Testis (tissue), 3 donors: ENCODE measurements around the gene LPIN1. TPM values are rescaled to one million over a fixed set of nuclear protein-coding genes. Genes with fewer than 3 reads are reported as not detected.
A peak's percentile ranks its signal among the peaks of the same experiment; 100 is the strongest.

Source experiments
- DNase-seq: peaks from one replicate; pipeline ENCODE4 v3.0.0-alpha.2; 2019
- H3K27ac ChIP-seq, 2 donors: fragments of 200-600 bp; sonication (generic); one replicate each; pipeline ENCODE4 v1.5.1; 2019
- H3K27me3 ChIP-seq: fragments of 200-600 bp; sonication (generic); one replicate; pipeline ENCODE4 v1.5.1; 2019
- H3K36me3 ChIP-seq: fragments of 200-600 bp; sonication (generic); one replicate; pipeline ENCODE4 v1.5.1; 2017; ENCODE audit warnings: low read depth; ENCODE audit errors: missing control alignments
- H3K4me1 ChIP-seq: fragments of 200-600 bp; sonication (generic); one replicate; pipeline ENCODE4 v1.5.1; 2019
- H3K4me3 ChIP-seq, 2 donors: fragments of 200-600 bp; sonication (generic); one replicate each; pipeline ENCODE4 v1.5.1; 2017 to 2019
- H3K9me3 ChIP-seq: fragments of 200-600 bp; sonication (generic); one replicate; pipeline ENCODE4 v1.5.1; 2017
- CTCF ChIP-seq, 3 experiments: fragments of 450-650 bp in 2 of 3; fragments of 200-600 bp in 1 of 3; sonication (generic) in 1 of 3; IDR thresholded peaks; one replicate each; pipeline ENCODE4 v1.5.1; 2016 to 2019; ENCODE audit warnings: antibody characterized with exemption in 3 of 3, mild to moderate bottlenecking in 2 of 3, moderate library complexity in 1 of 3
- POLR2A ChIP-seq: fragments of 450-650 bp; IDR thresholded peaks from one replicate; pipeline ENCODE4 v1.6.1; 2017; ENCODE audit warnings: antibody characterized with exemption, mild to moderate bottlenecking, moderate library complexity
- WGBS, 2 donors: methylation state at CpG; one replicate each; pipeline ENCODE4 v1.1.5; 2018; 5-methylcytosine and 5-hydroxymethylcytosine counted together
- intact Hi-C: fragments of 100-400 bp; cut with DNase I; formaldehyde crosslinking; loops from one replicate; pipeline ENCODE4 v1.15.1; 2023; ENCODE audit warnings: low total_unique reads
- polyA plus RNA-seq: library from polyadenylated mRNA; stranded (reverse); fragments of 350-450 nt; fragmentation: Illumina TruSeq; extraction: RNeasy Lipid Tissue Mini Kit (QIAGEN cat#74804); gene quantifications from one replicate; pipeline ENCODE4 v1.2.3, GENCODE V29; 2014; ENCODE audit warnings: low read depth, low replicate concordance; ENCODE audit not compliant: insufficient read depth
- total RNA-seq, 2 donors: library from RNA; depleted of rRNA; stranded (reverse); fragments of >200 nt; gene quantifications; one replicate each; pipeline ENCODE4 v1.2.3, GENCODE V29; 2016

Gene LPIN1
- total and polyA plus RNA-seq, 3 donors from 2014 or later, result 90.0 to 198 (median 169) TPM

GRCh38 chr2:11698009-11698922 is 48.2 kb upstream of the LPIN1 start:
- TF ChIP-seq CTCF (IDR thresholded peaks at IDR 0.05) (no peak), POLR2A (no peak)
- intact Hi-C loops, result loop anchor here (2.0 kb wide), 1 partner anchor 53 kb away; no protein-coding TSS in a partner anchor
- Histone ChIP-seq H3K4me3 (no peak overlapping the region), H3K9me3 (no peaks in the 10 kb centered on the region), H3K4me1 (peaks cover 24% of the 10 kb centered on the region), H3K36me3 (no peaks in the 10 kb centered on the region), H3K27ac (peak overlapping the region; percentile 65 to 92), H3K27me3 (no peaks in the 10 kb centered on the region)
- peak; percentile 89 for DNase-seq
- 41 to 45% methylated on average over 14 to 24 of the region's 24 CpGs for WGBS, 2 donors

DNA sequence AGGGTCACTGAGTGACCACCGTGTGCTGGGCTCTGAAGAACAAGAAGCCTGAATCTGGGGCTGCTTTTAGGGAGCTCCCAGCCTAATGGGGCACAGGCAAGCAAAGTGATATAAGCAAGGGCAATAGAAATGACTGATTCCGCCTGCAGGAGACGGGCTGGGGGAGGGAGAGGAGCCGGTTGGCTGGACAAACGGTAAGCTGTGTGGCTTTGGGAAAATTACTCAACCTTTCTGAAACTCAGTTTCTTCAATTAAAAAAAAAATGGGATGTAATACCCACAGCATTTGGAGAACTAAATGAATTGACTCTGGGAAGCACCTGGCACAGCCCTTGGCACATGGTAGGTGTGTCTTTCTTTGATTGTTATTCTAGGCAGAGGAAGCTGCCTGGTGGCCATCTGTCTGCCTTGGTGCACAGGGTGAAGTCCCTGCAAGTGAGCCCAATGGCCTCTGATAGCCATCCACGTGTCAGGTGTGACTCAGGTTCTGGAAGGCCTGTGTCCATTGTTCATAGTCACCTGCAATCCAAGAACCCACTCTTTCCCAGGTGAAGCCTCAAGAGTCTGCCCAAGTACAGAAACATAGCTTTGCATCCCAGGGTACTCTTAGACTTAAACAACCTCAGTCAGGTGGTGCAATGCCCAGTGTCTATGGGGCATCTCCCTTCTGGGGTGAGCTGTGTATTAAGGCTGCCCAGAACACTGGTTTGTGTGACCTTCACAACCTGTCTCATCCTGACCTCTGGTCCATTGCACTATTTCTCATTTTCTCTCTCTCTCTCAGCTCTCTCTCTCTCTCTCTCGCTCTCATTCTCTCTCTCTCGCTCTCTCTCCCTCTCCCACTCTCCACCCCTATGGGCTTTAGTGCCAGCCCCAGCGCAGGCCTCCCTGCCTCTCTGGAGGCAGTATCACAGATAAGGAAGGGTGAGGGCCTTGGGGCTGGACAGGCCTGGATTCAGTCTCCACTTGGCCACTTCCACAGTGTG is 46.5 kb upstream of the LPIN1 start:
- 74 to 80% methylated on average over 9 of the region's 9 CpGs for WGBS, 2 donors
- H3K27ac ChIP-seq, result peak overlapping the region in 1 of 2 donors; percentile 55
- TF ChIP-seq CTCF (IDR thresholded peaks at IDR 0.05) (no peak), POLR2A (no peak)
- no peaks in the 10 kb centered on the region for H3K36me3 ChIP-seq
- intact Hi-C loops, result loop anchor here (2.0 kb wide), 1 partner anchor 51 kb away; no protein-coding TSS in a partner anchor
- no peak for DNase-seq
- H3K9me3 ChIP-seq, result no peaks in the 10 kb centered on the region
- no peak overlapping the region for H3K4me3 ChIP-seq
- H3K4me1 ChIP-seq, result peaks cover 24% of the 10 kb centered on the region
- H3K27me3 ChIP-seq, result no peaks in the 10 kb centered on the region

GRCh38 chr2:11701206-11701605 is 45.2 kb upstream of the LPIN1 start:
- TF ChIP-seq POLR2A (no peak), CTCF (IDR thresholded peaks at IDR 0.05) (no peak)
- no peaks in the 10 kb centered on the region for H3K36me3 ChIP-seq
- no peak overlapping the region for H3K4me3 ChIP-seq
- H3K4me1 ChIP-seq, result peaks cover 24% of the 10 kb centered on the region
- no peak for DNase-seq
- intact Hi-C loops, result no loop called here
- no peak overlapping the region for H3K27ac ChIP-seq
- H3K27me3 ChIP-seq, result no peaks in the 10 kb centered on the region
- no peaks in the 10 kb centered on the region for H3K9me3 ChIP-seq
- WGBS, 2 donors, result 86 to 98% methylated on average over 5 of the region's 5 CpGs

DNA sequence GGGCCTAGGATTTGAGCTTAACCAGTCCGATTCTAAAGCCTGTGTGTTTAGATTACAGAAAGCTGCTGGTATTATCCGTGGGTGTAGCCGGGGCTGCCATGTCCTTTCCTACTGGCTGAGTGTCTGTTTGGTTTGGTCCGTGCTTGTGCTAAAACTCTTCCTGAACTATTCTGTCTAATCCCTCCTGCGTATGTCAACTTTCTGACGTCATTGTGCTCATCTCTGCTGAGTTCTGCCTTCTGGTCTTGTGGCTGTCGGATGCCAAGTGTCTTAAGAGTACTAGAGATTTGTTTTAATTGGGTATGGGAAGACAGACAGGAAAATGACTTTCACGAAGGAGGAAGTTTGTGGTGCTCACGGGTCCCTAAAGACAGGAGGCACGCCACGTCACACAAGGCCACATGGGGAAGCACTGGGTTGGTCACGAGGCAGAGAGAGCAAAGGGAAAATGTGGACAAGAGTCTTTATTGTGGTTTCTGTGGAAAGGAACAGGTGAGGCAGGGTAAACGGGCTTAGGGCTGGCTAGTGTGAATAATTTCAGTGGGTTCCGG is 44.6 kb upstream of the LPIN1 start:
- WGBS, 2 donors, result 82% methylated on average over 14 of the region's 14 CpGs
- Histone ChIP-seq H3K27me3 (no peaks in the 10 kb centered on the region), H3K9me3 (no peaks in the 10 kb centered on the region), H3K27ac (no peak overlapping the region), H3K36me3 (no peaks in the 10 kb centered on the region), H3K4me3 (no peak overlapping the region), H3K4me1 (peaks cover 20% of the 10 kb centered on the region)
- intact Hi-C loops, result no loop called here
- TF ChIP-seq POLR2A (no peak), CTCF (IDR thresholded peaks at IDR 0.05) (no peak)
- DNase-seq, result peak; percentile 59
